HepG2 (cell line): ENCODE measurements around the gene CGREF1. TPM values are rescaled to one million over a fixed set of nuclear protein-coding genes. Genes with fewer than 3 reads are reported as not detected.

ENCODE experiments used
- ARNTL ChIP-seq: sonication (generic); formaldehyde crosslinking; IDR thresholded peaks from 2 replicates; pipeline ENCODE4 v1.4.0; 2020; ENCODE audit warnings: mild to moderate bottlenecking, missing genetic modification reagents
- ATF7-NPFF ChIP-seq: sonication (generic); formaldehyde crosslinking; IDR thresholded peaks from 2 replicates; pipeline ENCODE4 v1.8.1; 2023; ENCODE audit warnings: mild to moderate bottlenecking, low read depth, missing genetic modification reagents, moderate library complexity
- CEBPG ChIP-seq: IDR thresholded peaks from 2 replicates; pipeline ENCODE4 v1.6.1; 2016
- GATAD2A ChIP-seq: IDR thresholded peaks from 2 replicates; pipeline ENCODE4 v1.6.1; 2016
- GTF3A ChIP-seq: sonication (generic); formaldehyde crosslinking; conservative IDR thresholded peaks from 2 replicates; pipeline ENCODE4 v1.4.0; 2020; ENCODE audit warnings: mild to moderate bottlenecking, missing genetic modification reagents
- ISL2 ChIP-seq: sonication (generic); formaldehyde crosslinking; IDR thresholded peaks from 2 replicates; pipeline ENCODE4 v1.5.0; 2020; ENCODE audit warnings: missing genetic modification reagents
- KLF9 ChIP-seq: IDR thresholded peaks from 2 replicates; pipeline ENCODE4 v1.6.1; 2016; ENCODE audit warnings: low read depth
- PHF20 ChIP-seq: sonication (generic); formaldehyde crosslinking; IDR thresholded peaks from 2 replicates; pipeline ENCODE4 v1.5.0; 2020; ENCODE audit warnings: mild to moderate bottlenecking, missing genetic modification reagents
- PRMT3 ChIP-seq: sonication (generic); formaldehyde crosslinking; IDR thresholded peaks from 2 replicates; pipeline ENCODE4 v1.8.1; 2022; ENCODE audit warnings: low read depth, mild to moderate bottlenecking, moderate library complexity, missing genetic modification reagents, borderline replicate concordance
- RCOR2 ChIP-seq: IDR thresholded peaks from 2 replicates; pipeline ENCODE4 v1.6.1; 2016; ENCODE audit warnings: missing biosample characterization, missing genetic modification reagents
- RFXAP ChIP-seq: sonication (generic); formaldehyde crosslinking; IDR thresholded peaks from 2 replicates; pipeline ENCODE4 v1.4.0; 2020; ENCODE audit warnings: missing genetic modification reagents, borderline replicate concordance
- SALL1 ChIP-seq: sonication (generic); formaldehyde crosslinking; IDR thresholded peaks from 2 replicates; pipeline ENCODE4 v1.8.0; 2022; ENCODE audit warnings: mild to moderate bottlenecking, missing genetic modification reagents
- SPEN ChIP-seq: sonication (generic); formaldehyde crosslinking; IDR thresholded peaks from 2 replicates; pipeline ENCODE4 v1.5.1; 2020; ENCODE audit warnings: low read depth, mild to moderate bottlenecking, missing genetic modification reagents
- TEAD3 ChIP-seq: optimal IDR thresholded peaks from 2 replicates; pipeline ENCODE3; 2016; ENCODE audit warnings: borderline replicate concordance
- ZBTB20 ChIP-seq: sonication (generic); formaldehyde crosslinking; IDR thresholded peaks from 2 replicates; pipeline ENCODE4 v1.8.1; 2023; ENCODE audit warnings: missing genetic modification reagents, low read depth, mild to moderate bottlenecking, borderline replicate concordance
- ZMAT5 ChIP-seq: sonication (generic); formaldehyde crosslinking; IDR thresholded peaks from 2 replicates; pipeline ENCODE4 v1.5.0; 2020; ENCODE audit warnings: mild to moderate bottlenecking, low read depth, missing genetic modification reagents, borderline replicate concordance
- ZNF207 ChIP-seq: fragments of 450-650 bp; IDR thresholded peaks from 2 replicates; pipeline ENCODE4 v1.6.1; 2016; ENCODE audit warnings: antibody characterized with exemption, borderline replicate concordance
- ZNF333 ChIP-seq: sonication (generic); formaldehyde crosslinking; IDR thresholded peaks from 2 replicates; pipeline ENCODE4 v1.4.0; 2020; ENCODE audit warnings: mild to moderate bottlenecking, missing genetic modification reagents, borderline replicate concordance
- ZNF501 ChIP-seq: sonication (generic); formaldehyde crosslinking; IDR thresholded peaks from 2 replicates; pipeline ENCODE4 v1.5.1; 2020; ENCODE audit warnings: mild to moderate bottlenecking, moderate library complexity, missing genetic modification reagents
- ZNF547 ChIP-seq: sonication (generic); formaldehyde crosslinking; IDR thresholded peaks from 2 replicates; pipeline ENCODE4 v1.5.1; 2020; ENCODE audit warnings: mild to moderate bottlenecking, missing genetic modification reagents
- ZNF570 ChIP-seq: sonication (generic); formaldehyde crosslinking; IDR thresholded peaks from 2 replicates; pipeline ENCODE4 v1.4.0; 2020; ENCODE audit warnings: mild to moderate bottlenecking, missing genetic modification reagents, borderline replicate concordance
- ZNF761 ChIP-seq: sonication (generic); formaldehyde crosslinking; conservative IDR thresholded peaks from 2 replicates; pipeline ENCODE4 v1.4.0; 2020; ENCODE audit warnings: mild to moderate bottlenecking, missing genetic modification reagents
- ZNF800 ChIP-seq: sonication (generic); formaldehyde crosslinking; IDR thresholded peaks from 2 replicates; pipeline ENCODE4 v1.4.0; 2020; ENCODE audit warnings: missing genetic modification reagents
- ZSCAN21 ChIP-seq: sonication (generic); formaldehyde crosslinking; IDR thresholded peaks from 2 replicates; pipeline ENCODE4 v1.8.0; 2022; ENCODE audit warnings: mild to moderate bottlenecking, missing genetic modification reagents, moderate library complexity, borderline replicate concordance
- ZUFSP ChIP-seq: sonication (generic); formaldehyde crosslinking; IDR thresholded peaks from 2 replicates; pipeline ENCODE4 v1.9.0; 2021; ENCODE audit warnings: missing genetic modification reagents, mild to moderate bottlenecking, borderline replicate concordance
- polyA plus RNA-seq, 8 experiments: library from polyadenylated mRNA; depleted of rRNA in 3 of 8; stranded (reverse) in 7 of 8; unstranded in 1 of 8; fragments of >200 nt; fragmentation: Illumina TruSeq in 4 of 8; extraction: Trizol in 4 of 8; gene quantifications; 2 replicates each; pipeline versions ENCODE4 v1.2.1 to v1.2.3, GENCODE V29; 2011 to 2016; ENCODE audit warnings: low read depth in 4 of 8, missing spikeins in 1 of 8, mixed read lengths in 1 of 8; ENCODE audit not compliant: insufficient read depth in 1 of 8
- total RNA-seq, 5 experiments: library from RNA; depleted of rRNA; stranded (reverse); fragments of >200 nt; fragmentation: Illumina TruSeq; extraction: Trizol; gene quantifications; 2 replicates each; pipeline ENCODE4 v1.2.3, GENCODE V29; 2016; ENCODE audit warnings: low read depth in 1 of 5

The CGREF1 gene
- total and polyA plus RNA-seq, 2 of the 13 experiments (the other 11 are each of a cell fraction or from before 2014, with no cell fraction given) = 13.9 to 23.4 TPM

- TF ChIP-seq RFXAP (CRISPR knock-in tag) (peak; percentile 18; the same call in 1 of the 2 replicates), SPEN (CRISPR knock-in tag) (peak; percentile 66; the same call in 1 of the 2 replicates), ATF7-NPFF (CRISPR knock-in tag) (0 out of 2 replicates have a peak, but pooled peaks have one; percentile 33), KLF9 (CRISPR knock-in tag) (no peak), ZUFSP (no peak), ARNTL (CRISPR knock-in tag) (0 out of 2 replicates have a peak, but pooled peaks have one; percentile 49), ISL2 (CRISPR knock-in tag) (peak; percentile 61; the same call in 1 of the 2 replicates), PRMT3 (CRISPR knock-in tag) (no peak), CEBPG (CRISPR knock-in tag) (peak; percentile 90), RCOR2 (CRISPR knock-in tag) (no peak), TEAD3 (peak; percentile 9), ZNF547 (CRISPR knock-in tag) (peak; percentile 56; the same call in 1 of the 2 replicates), ZNF333 (CRISPR knock-in tag) (0 out of 2 replicates have a peak, but pooled peaks have one; percentile 77), ZNF570 (0 out of 2 replicates have a peak, but pooled peaks have one; percentile 75), PHF20 (peak; percentile 48; the same call in 1 of the 2 replicates), ZNF800 (CRISPR knock-in tag) (0 out of 2 replicates have a peak, but pooled peaks have one; percentile 58), GTF3A (CRISPR knock-in tag) (peak; percentile 19; the same call in 1 of the 2 replicates), ZNF501 (CRISPR knock-in tag) (peak; percentile 47; the same call in 1 of the 2 replicates), SALL1 (CRISPR knock-in tag) (peak; percentile 75), ZSCAN21 (CRISPR knock-in tag) (0 out of 2 replicates have a peak, but pooled peaks have one; percentile 86), ZBTB20 (CRISPR knock-in tag) (peak; percentile 78; the same call in 1 of the 2 replicates), GATAD2A (CRISPR knock-in tag) (peak; percentile 55), ZNF207 (no peak), ZNF761 (0 out of 2 replicates have a peak, but pooled peaks have one; percentile 52), ZMAT5 (CRISPR knock-in tag) (no peak)
Measured at GRCh38 chr2:27123302-27124150, 4.6 kb upstream of the CGREF1 start, which contains the start of gene ABHD1 (continued).
